Amniotic stem cell (primary cell): ENCODE results near the gene POU2F1.
"Not testable (repeated sequence)": the region's sequence is repeated elsewhere in the genome, so short reads cannot be mapped to it uniquely, and the experiment has no call there.

ENCODE experiments used
- DNase-seq: peaks from one replicate; lab custom pipeline; 2025; lab: John Stamatoyannopoulos, UW

POU2F1 gene

DNA sequence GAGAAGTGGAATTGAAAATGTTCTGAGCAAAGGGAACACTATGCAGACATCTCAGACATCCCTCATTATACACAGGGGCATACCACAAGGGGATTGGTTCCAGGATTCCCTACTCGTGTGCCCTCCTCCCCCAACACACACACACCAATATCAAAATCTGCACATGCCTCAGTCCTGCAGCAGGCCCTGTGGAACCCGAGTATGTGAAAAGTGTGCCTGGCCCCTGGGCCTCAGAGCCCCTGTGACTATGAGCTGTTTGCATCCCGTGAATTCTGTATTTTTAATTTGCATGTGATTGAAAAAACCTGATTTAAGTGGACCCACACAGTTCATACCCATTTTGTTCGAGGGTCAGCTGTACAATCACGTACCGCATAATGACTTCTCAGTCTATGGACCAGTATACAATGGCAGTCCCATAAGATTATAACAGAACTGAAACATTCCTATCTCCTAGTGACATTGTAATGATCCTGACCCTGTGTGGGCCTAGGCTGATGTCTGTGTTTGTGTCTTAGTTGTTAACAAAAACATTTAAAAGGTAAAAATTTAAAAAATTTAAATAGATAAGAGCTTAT is 11.3 kb downstream of the POU2F1 start:
- DNase-seq: no peak

DNA sequence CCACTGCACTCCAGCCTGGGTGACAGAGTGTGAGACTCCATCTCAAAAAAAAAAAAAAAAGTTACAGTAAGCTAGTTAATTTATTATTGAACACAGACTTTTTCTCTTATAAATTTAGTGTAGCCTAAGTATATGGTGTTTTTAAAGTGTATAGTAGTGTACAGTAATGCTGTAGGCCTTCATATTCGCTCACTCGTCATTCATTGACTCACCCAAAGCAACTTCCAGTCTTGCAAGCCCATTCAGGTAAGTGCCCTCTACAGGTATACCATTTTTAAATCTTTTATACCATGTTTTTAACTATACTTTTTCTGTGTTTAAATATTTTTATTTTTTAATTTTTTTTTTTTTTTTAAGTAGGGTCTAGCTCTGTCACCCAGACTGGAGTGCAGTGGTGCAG is 12.1 kb downstream of the POU2F1 start:
- no peak for DNase-seq

DNA sequence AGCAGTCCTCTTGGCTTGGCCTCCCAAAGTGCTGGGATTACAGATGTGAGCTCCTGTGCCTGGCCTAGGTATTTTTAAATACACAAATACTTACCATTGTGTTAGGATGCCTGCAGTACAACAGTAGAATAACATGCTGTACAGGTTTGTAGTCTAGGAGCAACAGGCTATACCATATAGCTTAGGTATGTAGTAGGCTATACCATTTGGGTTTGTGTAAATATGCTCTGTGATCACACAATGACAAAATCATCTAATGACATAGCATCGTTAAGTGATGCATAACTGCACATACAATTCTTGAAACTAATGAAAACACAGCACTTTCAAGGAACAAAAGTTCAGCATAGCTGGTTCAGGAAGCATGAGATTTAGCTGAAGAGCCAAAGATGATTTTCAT is 12.7 kb downstream of the POU2F1 start:
- no peak for DNase-seq

DNA sequence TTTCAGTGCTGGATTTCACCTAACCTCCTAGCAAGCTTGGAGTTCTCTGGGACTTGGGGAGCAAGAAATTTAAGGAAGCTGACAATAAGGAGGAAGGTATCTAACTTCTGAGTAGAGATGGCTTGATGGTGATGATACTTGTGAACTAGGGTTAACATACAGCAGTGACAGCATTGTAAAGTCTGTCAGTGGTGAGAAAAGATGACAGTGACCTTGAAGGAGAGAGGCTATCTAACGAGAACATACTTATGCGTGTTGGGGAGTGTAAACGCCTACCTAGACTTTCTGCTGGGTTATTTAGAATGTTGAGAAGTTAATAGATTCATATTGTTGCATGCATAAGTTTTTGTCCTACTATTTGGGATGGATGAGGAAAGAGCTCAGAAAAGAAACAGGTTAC is 16.3 kb downstream of the POU2F1 start:
- DNase-seq: no peak

DNA sequence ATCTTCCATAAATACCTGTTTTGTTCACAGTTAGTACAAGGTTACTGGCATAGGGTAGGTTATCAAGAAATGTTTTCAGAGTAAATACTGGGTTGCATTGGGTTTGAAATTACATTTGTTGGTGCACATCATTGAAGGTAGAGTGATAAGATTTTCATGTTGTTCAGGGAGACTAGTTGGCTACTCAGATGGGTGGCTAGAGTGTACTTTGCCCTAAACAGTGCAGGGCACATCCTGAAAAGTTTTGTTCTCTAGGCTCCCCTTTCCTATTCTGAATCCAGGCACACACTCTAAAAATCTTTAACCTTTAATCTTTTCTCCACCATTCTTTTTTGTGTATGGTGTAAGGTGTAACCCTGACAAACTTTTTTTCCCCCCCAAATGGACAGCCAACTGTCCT is 18.0 kb downstream of the POU2F1 start:
- no peak for DNase-seq

DNA sequence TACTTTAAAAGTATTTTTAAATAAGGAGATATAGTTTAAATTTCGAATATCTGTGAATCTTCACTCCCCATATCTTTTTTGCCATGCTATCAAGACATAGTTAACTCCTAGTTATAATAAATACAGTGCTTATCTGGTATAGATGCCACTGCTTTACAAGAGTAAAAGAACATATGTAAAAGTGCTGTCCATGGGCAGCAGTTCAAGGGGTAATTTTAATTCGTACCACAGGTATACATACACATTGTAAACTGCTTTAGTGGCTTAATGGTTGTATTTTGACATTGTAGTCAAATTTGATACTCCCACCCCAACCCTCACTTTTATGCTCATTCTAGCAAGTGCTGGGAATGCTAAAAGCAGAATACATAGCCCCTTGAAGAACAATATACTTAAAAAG is 18.6 kb downstream of the POU2F1 start:
- DNase-seq: no peak

DNA sequence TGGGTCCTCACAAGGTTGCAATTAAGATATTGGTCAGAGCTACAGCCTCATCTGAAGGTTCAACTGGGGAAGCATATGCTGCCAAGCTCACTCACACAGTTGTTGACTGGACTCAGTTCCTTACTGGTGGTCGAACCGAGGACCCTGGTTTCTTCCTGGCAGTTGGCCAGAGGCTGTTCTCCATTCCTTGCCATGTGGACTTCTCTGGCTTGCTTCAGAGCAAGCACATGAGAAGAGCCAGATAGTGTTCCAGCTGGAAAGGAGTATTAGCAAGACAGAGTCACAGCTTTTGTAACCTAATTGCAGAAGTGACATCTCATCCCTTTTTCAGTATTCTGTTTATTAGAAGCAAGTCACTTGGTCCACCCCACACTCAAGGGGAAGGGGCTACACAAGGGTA is 23.6 kb downstream of the POU2F1 start:
- DNase-seq: no peak

DNA sequence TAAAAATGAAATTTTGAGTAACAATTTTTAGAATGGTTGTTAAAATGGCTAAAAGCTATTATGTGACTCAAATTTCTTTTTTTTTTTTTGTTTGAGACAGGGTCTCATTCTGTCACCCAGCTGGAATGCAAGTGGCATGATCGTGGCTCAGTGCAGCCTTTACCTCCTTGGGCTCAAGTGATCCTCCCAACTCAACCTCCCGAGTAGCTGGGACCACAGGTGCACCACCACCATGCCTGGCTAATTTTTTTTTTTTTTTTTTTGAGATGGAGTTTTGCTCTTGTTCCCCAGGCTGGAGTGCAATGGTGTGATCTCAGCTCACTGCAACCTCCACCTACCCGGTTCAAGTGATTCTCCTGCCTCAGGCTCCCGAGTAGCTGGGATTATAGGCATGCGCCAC is 24.5 kb downstream of the POU2F1 start:
- DNase-seq: not testable (repeated sequence)

DNA sequence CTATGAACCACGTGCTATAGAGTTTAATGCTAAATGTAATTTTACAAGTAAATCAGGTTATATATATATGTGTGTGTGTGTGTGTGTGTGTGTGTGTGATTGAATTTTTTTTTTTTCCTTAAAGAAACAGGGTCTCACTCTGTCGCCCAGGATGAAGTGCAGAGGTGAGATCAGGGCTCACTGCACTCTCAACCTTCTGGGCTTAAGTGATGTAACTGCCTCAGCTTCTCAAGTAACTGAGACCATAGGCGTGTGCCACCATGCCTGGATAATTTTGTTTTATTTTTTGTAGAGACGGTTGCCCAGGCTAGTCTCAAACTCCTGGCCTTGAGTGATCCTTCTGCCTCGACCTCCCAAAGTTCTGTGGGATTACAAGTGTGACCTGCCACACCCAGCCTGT is 26.3 kb downstream of the POU2F1 start:
- no peak for DNase-seq

DNA sequence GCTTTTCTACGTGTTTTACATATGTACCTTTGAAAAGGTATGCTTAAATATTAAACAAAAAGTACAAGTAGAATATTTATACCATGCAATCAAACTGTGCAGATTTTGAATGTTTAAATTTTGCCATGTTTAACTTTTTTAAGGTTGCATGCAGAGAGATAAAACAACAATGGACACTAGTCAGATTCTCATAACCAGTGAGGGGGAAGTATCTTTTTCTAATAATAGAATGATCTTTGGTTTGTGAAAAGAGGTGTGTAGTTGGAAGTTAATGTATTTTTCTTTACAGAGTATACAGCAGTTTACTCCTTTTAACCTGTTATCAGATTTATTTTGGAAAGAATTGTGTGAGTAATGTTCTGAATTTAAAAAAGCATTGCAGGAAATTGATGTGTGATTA is 27.1 kb downstream of the POU2F1 start:
- no peak for DNase-seq

DNA sequence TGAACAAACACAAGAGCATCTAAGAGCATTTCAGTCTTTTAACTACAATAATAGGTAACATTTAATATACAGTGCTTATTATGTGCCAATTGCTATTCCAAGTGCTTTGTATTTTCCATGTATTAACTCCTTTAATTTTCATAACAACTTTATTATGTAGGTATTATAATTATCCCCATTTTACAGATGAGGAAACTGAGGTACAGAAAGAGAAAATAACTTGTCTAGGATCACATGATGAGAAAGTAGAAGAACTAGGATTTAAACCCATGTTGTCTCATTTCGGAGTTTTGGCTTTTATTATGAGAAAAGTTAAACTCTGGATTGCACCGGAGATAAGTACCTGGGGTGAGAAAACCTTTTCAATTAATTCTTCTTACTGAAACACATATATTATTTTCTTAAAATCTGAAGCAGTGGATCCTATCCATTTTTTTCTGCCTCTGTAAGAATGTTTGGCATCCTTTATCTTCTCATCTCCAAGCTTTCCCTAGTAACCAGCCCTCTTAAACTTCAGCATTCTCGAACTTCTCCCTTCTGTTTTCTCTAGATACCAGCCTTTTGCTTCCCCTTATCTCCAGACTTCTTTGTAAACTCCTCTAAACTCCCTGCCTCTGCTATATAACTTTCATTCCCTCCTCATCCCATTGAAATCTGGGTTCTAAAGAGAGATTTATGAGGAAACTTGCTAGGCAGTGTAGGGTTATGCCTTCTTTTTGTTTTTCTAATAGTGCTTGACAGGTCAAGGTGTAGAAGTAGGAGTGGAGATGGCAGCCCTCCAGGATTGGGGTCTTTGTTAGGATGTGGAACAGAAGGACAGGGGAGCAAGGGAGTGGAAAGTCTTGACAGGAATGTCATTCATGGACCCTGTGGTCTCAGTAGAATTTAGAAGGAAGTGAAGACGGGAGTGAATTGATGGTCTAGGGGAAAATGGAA is 28.3 kb downstream of the POU2F1 start:
- DNase-seq: no peak

DNA sequence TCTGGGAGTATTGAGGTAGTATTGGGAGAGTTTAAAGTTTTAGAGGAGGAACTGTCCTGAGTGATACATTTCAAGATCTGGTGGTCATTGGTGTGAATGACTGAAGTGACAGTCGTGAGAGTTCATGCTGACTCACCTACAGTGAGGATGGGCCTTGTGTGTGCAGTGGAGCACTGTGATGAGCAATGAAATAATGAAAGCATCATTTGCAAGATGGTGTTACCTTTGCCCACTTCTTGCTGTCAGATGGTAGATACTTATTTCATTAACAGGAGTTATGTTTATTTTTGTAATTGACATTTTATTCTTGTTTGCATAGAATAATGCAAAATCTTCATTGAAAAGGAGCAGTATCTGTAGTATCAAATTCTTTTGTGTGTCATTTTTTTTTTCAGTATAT is 29.0 kb downstream of the POU2F1 start:
- no peak for DNase-seq

DNA sequence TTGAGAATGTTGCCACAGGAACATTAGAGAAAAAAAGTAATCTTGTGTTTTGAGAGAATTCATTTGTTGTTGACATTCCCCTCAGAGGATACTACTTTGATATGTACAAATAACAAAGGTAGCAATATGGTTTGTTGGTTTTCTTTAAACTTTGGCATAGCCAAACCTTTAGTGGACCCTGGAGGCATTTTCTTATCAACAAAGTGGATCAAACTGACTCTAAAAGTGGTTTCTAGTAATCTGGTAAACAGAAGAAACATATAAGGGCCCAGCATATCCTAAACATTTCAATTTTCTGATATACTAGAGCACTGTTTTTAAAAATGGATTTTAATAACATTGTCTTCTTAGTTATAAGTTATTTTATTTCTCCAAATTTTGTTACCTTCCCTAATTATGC is 29.8 kb downstream of the POU2F1 start:
- no peak for DNase-seq

DNA sequence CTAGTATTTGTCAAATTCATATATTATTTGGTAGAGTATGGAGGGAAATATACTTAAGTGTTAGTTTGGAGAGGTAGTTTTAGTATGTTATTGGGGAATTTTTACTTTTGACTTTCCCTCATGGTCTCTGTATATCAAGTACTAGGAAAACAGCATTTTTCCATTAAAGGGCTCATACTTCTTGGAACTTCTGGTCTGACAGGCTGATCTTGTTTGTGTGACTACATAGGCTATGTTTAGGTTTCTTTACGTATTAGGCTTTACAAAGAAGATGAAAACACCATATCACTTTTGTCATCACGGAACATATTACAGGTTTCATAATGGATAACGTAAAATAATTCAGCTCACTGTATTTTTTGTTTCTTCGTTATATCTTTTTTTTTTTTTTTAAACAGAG is 30.8 kb downstream of the POU2F1 start:
- no peak for DNase-seq

DNA sequence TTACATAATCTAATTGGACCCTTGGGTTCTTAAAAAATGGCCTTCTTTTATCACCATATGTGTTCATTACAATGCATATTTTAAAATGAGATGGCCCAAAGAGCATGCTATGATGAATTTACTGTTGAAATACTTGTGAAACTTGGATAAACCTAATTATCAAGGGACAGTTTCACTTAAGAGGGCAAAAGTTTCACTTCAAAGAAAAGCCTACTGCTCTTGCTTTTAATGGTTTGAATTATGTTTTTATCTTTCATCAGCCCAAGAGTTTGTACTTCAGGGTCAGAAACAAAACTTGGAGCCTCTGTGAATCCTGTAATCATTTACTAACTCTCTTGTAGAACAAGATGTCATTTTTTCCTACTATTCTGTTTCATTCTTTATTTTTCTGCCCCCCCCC is 32.3 kb downstream of the POU2F1 start:
- DNase-seq: no peak

DNA sequence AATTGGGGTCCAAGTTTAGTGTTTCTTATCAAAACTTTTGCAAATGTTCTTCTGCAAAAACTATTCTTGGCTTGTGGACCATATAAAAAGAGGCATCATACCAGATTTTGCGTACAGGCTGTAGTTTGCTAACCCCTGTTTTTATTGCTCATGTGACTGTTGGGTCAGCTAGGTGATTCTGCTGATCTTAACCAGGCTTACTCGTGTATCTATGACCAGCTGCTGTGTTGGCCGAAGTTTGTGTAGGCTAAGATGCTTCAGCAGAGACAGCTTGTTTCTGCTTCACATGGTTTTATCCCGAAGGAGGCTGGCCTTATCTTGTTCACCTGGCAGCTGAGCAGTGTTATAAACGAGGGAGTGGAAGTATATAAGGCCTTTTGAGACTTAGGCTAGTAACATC is 38.2 kb downstream of the POU2F1 start:
- DNase-seq: no peak

DNA sequence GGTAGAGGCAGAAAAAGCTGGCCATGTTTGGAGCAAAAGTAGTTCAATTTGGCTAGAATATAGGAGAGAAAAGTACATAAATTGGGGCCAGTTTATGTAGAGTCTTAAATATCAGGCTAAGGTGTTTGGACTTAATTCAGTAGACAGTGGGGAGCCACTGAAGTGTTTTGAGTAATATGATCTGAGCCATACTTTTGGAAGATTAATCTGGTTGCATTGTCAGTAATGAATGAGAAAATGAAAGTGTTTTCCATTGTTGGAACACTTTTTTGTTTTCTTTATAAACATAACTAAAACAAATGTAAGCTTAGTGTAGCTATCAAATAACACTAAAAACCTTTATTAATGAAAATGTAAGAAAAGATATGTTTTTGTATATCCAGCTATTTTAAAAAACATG is 42.1 kb downstream of the POU2F1 start:
- DNase-seq: no peak

DNA sequence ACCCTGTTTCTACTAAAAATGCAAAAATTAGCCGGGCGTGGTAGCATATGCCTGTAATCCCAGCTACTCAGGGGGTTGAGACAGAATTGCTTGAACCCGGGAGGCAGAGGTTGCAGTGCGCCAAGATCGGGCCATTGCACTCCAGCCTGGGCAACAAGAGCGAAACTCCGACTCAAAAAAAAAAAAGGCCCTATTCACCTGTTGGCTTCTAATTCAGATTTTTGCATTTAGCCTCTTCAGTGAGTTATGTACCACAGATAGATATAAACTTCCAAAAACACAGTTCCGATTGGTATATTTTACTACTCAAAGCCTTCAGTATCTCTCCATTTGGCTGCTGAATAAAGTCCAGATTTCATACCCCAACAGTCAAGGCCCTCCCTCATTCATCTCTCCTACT is 42.7 kb downstream of the POU2F1 start:
- DNase-seq: no peak

DNA sequence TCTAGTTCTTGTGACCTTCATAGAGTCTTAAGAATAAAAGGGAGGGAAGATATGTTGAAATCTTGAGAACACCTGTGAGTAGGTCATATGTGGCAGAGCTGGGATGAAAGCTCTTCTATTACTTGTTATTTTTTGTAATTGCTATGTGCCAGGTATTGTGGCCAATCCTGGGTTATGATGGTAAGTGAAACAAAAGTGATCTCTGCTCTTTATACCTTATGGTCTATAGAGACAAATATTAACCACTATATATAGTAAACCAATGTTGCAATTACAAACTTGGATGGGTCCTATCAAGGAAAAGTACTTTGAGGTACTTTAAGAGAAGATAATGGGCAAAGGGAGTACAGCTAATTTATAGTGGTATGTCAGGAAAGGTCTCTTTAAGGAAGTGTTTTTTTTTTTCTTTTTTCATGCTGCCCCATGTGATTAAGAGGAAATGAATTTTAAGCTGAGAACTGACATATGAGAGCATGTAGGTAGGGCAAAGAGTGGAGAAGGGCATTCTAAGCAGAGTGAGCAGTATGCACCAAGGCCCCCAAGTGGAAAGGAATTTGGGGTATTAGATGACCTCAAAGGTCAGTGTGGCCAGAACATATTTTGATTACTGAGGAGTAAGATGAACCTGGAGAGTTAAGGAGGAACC is 43.3 kb downstream of the POU2F1 start:
- DNase-seq: no peak

DNA sequence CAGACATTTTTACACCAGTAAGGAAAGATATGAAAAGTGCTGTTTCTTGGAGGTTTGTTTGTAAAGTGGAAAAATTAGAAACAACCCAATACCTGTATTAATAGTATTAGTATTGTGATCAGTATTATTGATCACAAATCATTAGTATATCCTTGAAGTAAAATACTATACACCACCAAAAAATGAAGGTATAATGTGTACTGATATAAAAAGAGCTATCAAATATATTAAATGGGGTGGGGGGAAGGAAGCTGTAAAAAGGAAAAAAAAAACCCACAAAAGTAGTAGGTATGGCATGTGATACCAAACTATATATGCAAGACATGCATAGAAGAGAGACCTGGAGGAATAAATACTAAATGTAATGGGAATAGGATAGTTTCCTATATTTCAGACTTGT is 46.3 kb downstream of the POU2F1 start:
- no peak for DNase-seq

DNA sequence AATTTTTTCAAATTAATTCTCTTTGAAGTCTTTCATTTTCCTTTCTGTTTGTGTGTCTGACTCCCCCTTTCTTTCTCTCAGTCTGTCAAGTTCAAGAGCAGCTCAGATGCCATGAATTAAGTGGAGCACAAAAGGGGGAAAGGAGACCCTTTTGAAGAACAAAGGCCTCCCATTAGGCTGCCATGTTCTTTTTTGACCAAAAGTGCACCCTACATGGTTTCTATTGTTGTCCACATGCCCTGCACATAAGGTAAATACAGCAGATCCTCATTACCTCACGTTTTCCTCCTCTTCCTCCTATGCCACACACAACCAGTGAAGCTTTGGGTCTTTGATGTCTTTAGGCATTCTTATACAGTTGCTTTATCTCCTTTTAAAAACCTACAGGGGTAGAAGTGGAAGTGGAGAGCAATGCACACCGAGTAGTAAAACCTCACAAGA is 47.7 kb downstream of the POU2F1 start:
- DNase-seq: no peak

DNA sequence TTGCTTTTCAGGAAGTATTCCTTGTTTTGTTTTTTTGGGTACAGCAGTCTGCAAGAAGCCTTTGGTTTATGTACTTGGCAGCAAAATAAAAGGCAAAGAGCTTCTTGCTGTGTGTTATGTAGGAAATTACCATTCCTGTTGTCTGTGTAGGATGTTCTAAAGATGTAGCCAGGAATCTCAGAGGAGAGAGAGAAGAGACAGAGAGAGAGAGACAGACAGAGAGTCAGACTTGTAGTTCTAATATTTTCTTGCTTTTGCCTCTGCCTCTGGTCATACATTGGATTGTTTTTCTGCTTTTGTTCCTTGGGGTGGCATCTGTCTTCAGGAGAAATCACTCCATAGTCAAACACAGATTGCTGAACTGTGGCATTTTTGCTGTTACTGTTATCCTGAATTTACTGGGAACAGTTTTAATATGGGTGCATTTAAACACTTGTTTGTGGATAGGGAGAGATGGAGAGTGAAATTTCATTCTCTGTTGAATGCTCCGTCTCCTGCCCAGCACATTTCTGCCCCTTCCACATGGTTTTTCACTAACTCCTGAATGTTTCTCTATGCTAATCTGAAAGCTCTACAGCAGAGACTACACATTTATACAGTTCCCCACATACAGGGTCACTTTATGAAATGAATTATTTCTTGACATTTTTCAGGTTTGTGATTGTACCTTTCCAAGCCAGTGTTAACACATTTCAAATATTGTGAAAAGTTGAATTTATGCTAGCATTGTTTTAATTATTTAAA is 49.8 kb downstream of the POU2F1 start:
- no peak for DNase-seq
